ENCODE results near the gene FSTL5.

DNA sequence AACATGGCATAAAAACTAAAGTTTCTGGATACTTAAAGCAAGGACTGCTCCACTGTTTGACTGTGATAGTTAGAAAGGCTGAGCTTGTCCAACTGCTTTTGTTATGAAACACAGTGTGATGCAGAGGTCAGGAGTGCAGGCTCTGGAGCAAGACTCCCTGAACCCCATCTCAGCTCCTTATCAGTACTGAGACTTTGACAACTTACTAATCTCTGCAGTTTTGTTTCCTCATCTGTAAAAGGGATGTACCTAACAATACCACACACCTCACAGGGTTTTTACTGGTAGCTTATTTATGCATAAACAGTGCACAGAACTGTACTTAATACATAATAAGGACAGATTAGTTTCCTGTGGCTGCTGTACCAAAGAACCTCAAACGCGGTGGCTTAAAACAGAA, 804.3 kb downstream of the FSTL5 start:
- TF ChIP-seq CTCF (IDR thresholded peaks at IDR 0.05) (no peak), ZFX (IDR thresholded peaks at IDR 0.05; ENCODE audit: borderline replicate concordance) (no peak)
